Mesendoderm (in vitro differentiated cells): Measurements from ENCODE around the gene RWDD4.

Experiments
- DNase-seq: peaks from one replicate; pipeline ENCODE4 v3.0.0; 2013
- H2AK5ac ChIP-seq: 2 replicates; pipeline ENCODE4 v1.6.1; 2013; ENCODE audit warnings: low read length, inconsistent platforms
- H2BK120ac ChIP-seq: 2 replicates; pipeline ENCODE4 v1.6.1; 2013; ENCODE audit warnings: low read depth, mild to moderate bottlenecking, low read length, moderate library complexity, mixed read lengths
- H2BK15ac ChIP-seq: replicated peaks from 2 replicates; pipeline ENCODE4 v1.6.1; 2013; ENCODE audit warnings: low read depth, mild to moderate bottlenecking, moderate library complexity
- H2BK5ac ChIP-seq: 2 replicates; pipeline ENCODE4 v1.6.1; 2013; ENCODE audit warnings: low read length, inconsistent platforms
- H3K18ac ChIP-seq: 2 replicates; pipeline ENCODE4 v1.6.1; 2013; ENCODE audit warnings: mild to moderate bottlenecking, low read length, mixed read lengths
- H3K23ac ChIP-seq: one replicate; pipeline ENCODE4 v1.6.1; 2013; ENCODE audit warnings: low read length
- H3K27ac ChIP-seq: 2 replicates; pipeline ENCODE4 v1.5.1; 2013; ENCODE audit warnings: low read depth, mild to moderate bottlenecking, inconsistent platforms, low read length, moderate library complexity
- H3K27me3 ChIP-seq: 2 replicates; pipeline ENCODE4 v1.6.1; 2013; ENCODE audit warnings: low read length, control low read depth, mild to moderate bottlenecking, inconsistent platforms; ENCODE audit not compliant: insufficient read depth, poor library complexity
- H3K36me3 ChIP-seq: 2 replicates; pipeline ENCODE4 v1.6.1; 2013; ENCODE audit warnings: low read length, inconsistent platforms; ENCODE audit not compliant: control insufficient read depth, insufficient read depth
- H3K4ac ChIP-seq: one replicate; pipeline ENCODE4 v1.6.1; 2013; ENCODE audit warnings: low read depth, mild to moderate bottlenecking, low read length, moderate library complexity
- H3K4me1 ChIP-seq: 2 replicates; pipeline ENCODE4 v1.6.1; 2013; ENCODE audit warnings: low read depth, low read length, inconsistent platforms; ENCODE audit not compliant: control insufficient read depth
- H3K4me2 ChIP-seq: 2 replicates; pipeline ENCODE4 v1.6.1; 2013; ENCODE audit warnings: low read length
- H3K4me3 ChIP-seq: 2 replicates; pipeline ENCODE4 v1.5.1; 2013; ENCODE audit warnings: mild to moderate bottlenecking, low read length
- H3K56ac ChIP-seq: one replicate; pipeline ENCODE4 v1.6.1; 2013; ENCODE audit warnings: low read length
- H3K79me1 ChIP-seq: 2 replicates; pipeline ENCODE4 v1.6.1; 2013; ENCODE audit warnings: low read length, inconsistent platforms
- H3K79me2 ChIP-seq: 2 replicates; pipeline ENCODE4 v1.6.1; 2013; ENCODE audit warnings: mild to moderate bottlenecking, low read length; ENCODE audit not compliant: control insufficient read depth, insufficient read depth
- H3K9ac ChIP-seq: 2 replicates; pipeline ENCODE4 v1.6.1; 2013; ENCODE audit warnings: low read length, inconsistent platforms
- H4K5ac ChIP-seq: one replicate; pipeline ENCODE4 v1.6.1; 2013; ENCODE audit warnings: low read length
- H4K8ac ChIP-seq: one replicate; pipeline ENCODE4 v1.6.1; 2013; ENCODE audit warnings: low read depth, mild to moderate bottlenecking, control low read depth, low read length, moderate library complexity
- WGBS: extraction: QIAGEN DNeasy Blood & Tissue Kit; methylation state at CpG from one replicate; pipeline ENCODE4 v1.1.7; 2013; ENCODE audit warnings: low lambda C conversion rate, missing lambda C conversion rate; ENCODE audit not compliant: insufficient coverage; ENCODE audit errors: extremely low coverage; 5-methylcytosine and 5-hydroxymethylcytosine counted together

The RWDD4 gene

DNA sequence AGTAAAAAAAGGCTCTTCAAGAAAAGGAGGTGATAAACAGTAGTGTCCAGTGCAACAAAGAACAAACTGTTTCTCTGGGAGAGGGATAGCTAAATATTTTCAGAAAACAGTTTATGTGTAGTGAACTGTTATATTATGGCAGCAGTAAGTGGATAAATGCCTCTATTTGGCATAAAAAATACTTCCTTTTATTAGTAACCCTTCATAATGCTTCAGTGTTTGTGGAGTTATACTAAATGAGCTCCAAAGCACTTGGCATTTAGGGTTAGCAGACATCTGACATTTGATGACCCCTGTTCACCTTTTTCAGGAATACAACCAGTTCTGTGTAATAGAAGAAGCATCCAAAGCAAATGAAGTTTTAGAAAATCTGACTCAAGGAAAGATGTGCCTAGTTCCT is 32.0 kb upstream of the RWDD4 start:
- Histone ChIP-seq H4K5ac (no peak overlapping the region), H3K18ac (no peak overlapping the region), H2AK5ac (no peak overlapping the region), H3K4me3 (no peak overlapping the region), H3K4me1 (no peaks in the 10 kb centered on the region), H2BK120ac (no peak overlapping the region), H2BK5ac (no peak overlapping the region), H3K9ac (no peak overlapping the region), H4K8ac (no peak overlapping the region), H3K27ac (no peak overlapping the region), H3K4me2 (no peak overlapping the region), H3K23ac (no peak overlapping the region), H3K56ac (no peak overlapping the region), H3K27me3 (no peaks in the 10 kb centered on the region), H3K79me2 (no peaks in the 10 kb centered on the region), H3K36me3 (no peaks in the 10 kb centered on the region), H3K4ac (no peak overlapping the region), H2BK15ac (no peak overlapping the region), H3K79me1 (no peaks in the 10 kb centered on the region)
- DNase-seq: no peak

- H3K23ac ChIP-seq: no peak overlapping the region
- H3K27me3 ChIP-seq: no peaks in the 10 kb centered on the region
- H3K18ac ChIP-seq: no peak overlapping the region
- WGBS: no CpG with 5 or more reads among the region's 6 CpGs
- H3K79me1 ChIP-seq: no peaks in the 10 kb centered on the region
- no peak overlapping the region for H2BK15ac ChIP-seq
- H3K36me3 ChIP-seq: peaks cover 1% of the 10 kb centered on the region
- H4K5ac ChIP-seq: no peak overlapping the region
- no peak overlapping the region for H3K27ac ChIP-seq
- H4K8ac ChIP-seq: no peak overlapping the region
- H2AK5ac ChIP-seq: no peak overlapping the region
- no peaks in the 10 kb centered on the region for H3K4me1 ChIP-seq
- no peak overlapping the region for H2BK5ac ChIP-seq
- no peak overlapping the region for H3K4me3 ChIP-seq
- DNase-seq: no peak
- H3K4me2 ChIP-seq: no peak overlapping the region
- no peaks in the 10 kb centered on the region for H3K79me2 ChIP-seq
- H3K9ac ChIP-seq: no peak overlapping the region
- H3K4ac ChIP-seq: no peak overlapping the region
- no peak overlapping the region for H3K56ac ChIP-seq
- no peak overlapping the region for H2BK120ac ChIP-seq
Observed at GRCh38 chr4:183688216-183688615, 29.2 kb upstream of the RWDD4 start.

- no peak overlapping the region for H4K8ac ChIP-seq
- no peak overlapping the region for H3K4me2 ChIP-seq
- H2BK15ac ChIP-seq: no peak overlapping the region
- no peaks in the 10 kb centered on the region for H3K79me1 ChIP-seq
- DNase-seq: no peak
- H3K79me2 ChIP-seq: no peaks in the 10 kb centered on the region
- H3K4me1 ChIP-seq: no peaks in the 10 kb centered on the region
- H4K5ac ChIP-seq: no peak overlapping the region
- no peak overlapping the region for H3K23ac ChIP-seq
- no peak overlapping the region for H3K56ac ChIP-seq
- H3K18ac ChIP-seq: no peak overlapping the region
- H3K27ac ChIP-seq: no peak overlapping the region
- no peak overlapping the region for H2AK5ac ChIP-seq
- no peak overlapping the region for H2BK120ac ChIP-seq
- H2BK5ac ChIP-seq: no peak overlapping the region
- H3K4ac ChIP-seq: no peak overlapping the region
- WGBS: no CpG with 5 or more reads among the region's 2 CpGs
- no peaks in the 10 kb centered on the region for H3K27me3 ChIP-seq
- H3K36me3 ChIP-seq: peaks cover 1% of the 10 kb centered on the region
- no peak overlapping the region for H3K4me3 ChIP-seq
- H3K9ac ChIP-seq: no peak overlapping the region
Observed at GRCh38 chr4:183686461-183686860, 27.5 kb upstream of the RWDD4 start.

DNA sequence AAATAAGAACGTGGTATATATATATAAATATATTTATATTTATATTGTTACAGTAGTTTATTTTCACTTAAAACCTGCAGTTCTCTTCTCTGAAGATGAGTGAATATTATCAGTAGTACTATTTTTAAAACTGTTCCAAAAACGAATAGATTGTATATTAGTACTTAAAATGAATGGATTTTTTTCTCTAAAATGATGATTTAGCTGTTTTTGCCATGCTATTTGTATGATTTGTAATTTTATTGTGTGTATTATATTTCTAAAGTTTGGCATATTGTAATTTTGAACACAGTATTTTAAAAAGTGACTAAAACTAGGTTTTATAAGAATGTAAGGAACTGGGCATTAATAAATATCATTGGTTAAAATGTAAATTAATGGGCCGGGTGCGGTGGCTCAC is 22.1 kb upstream of the RWDD4 start:
- Histone ChIP-seq H2BK120ac (no peak overlapping the region), H3K23ac (no peak overlapping the region), H3K79me1 (no peaks in the 10 kb centered on the region), H3K36me3 (peaks cover 1% of the 10 kb centered on the region), H2BK5ac (no peak overlapping the region), H4K8ac (no peak overlapping the region), H3K4me1 (no peaks in the 10 kb centered on the region), H2AK5ac (no peak overlapping the region), H4K5ac (no peak overlapping the region), H3K79me2 (no peaks in the 10 kb centered on the region), H3K18ac (no peak overlapping the region), H2BK15ac (no peak overlapping the region), H3K56ac (no peak overlapping the region), H3K27me3 (no peaks in the 10 kb centered on the region), H3K4me2 (no peak overlapping the region), H3K27ac (no peak overlapping the region), H3K4ac (no peak overlapping the region), H3K9ac (no peak overlapping the region), H3K4me3 (no peak overlapping the region)
- DNase-seq: no peak
- WGBS: no CpG with 5 or more reads among the region's 4 CpGs

GRCh38 chr4:183675625-183676024 is 16.6 kb upstream of the RWDD4 start:
- H3K56ac ChIP-seq: no peak overlapping the region
- H3K27me3 ChIP-seq: no peaks in the 10 kb centered on the region
- H3K27ac ChIP-seq: no peak overlapping the region
- no peak overlapping the region for H2BK5ac ChIP-seq
- no peak overlapping the region for H4K8ac ChIP-seq
- no CpG with 5 or more reads among the region's 4 CpGs for WGBS
- H3K4me3 ChIP-seq: no peak overlapping the region
- no peak overlapping the region for H2AK5ac ChIP-seq
- no peaks in the 10 kb centered on the region for H3K4me1 ChIP-seq
- no peak overlapping the region for H3K4me2 ChIP-seq
- H2BK120ac ChIP-seq: no peak overlapping the region
- H4K5ac ChIP-seq: no peak overlapping the region
- H3K79me2 ChIP-seq: no peaks in the 10 kb centered on the region
- no peak overlapping the region for H3K23ac ChIP-seq
- no peak for DNase-seq
- no peak overlapping the region for H2BK15ac ChIP-seq
- no peaks in the 10 kb centered on the region for H3K36me3 ChIP-seq
- H3K18ac ChIP-seq: no peak overlapping the region
- no peak overlapping the region for H3K4ac ChIP-seq
- no peak overlapping the region for H3K9ac ChIP-seq
- H3K79me1 ChIP-seq: no peaks in the 10 kb centered on the region

- H2BK120ac ChIP-seq: no peak overlapping the region
- H3K4me3 ChIP-seq: no peak overlapping the region
- H2BK5ac ChIP-seq: no peak overlapping the region
- no CpG with 5 or more reads among the region's 3 CpGs for WGBS
- H2AK5ac ChIP-seq: no peak overlapping the region
- no peaks in the 10 kb centered on the region for H3K4me1 ChIP-seq
- no peak overlapping the region for H3K4me2 ChIP-seq
- no peak overlapping the region for H3K4ac ChIP-seq
- no peak overlapping the region for H3K18ac ChIP-seq
- H3K56ac ChIP-seq: no peak overlapping the region
- H2BK15ac ChIP-seq: no peak overlapping the region
- DNase-seq: peak; percentile 6
- no peaks in the 10 kb centered on the region for H3K79me1 ChIP-seq
- no peak overlapping the region for H3K9ac ChIP-seq
- no peaks in the 10 kb centered on the region for H3K79me2 ChIP-seq
- H3K23ac ChIP-seq: no peak overlapping the region
- H3K36me3 ChIP-seq: no peaks in the 10 kb centered on the region
- no peaks in the 10 kb centered on the region for H3K27me3 ChIP-seq
- no peak overlapping the region for H4K8ac ChIP-seq
- no peak overlapping the region for H3K27ac ChIP-seq
- H4K5ac ChIP-seq: no peak overlapping the region
Observed at GRCh38 chr4:183674153-183674552, 15.2 kb upstream of the RWDD4 start.
